ENCODE results near the gene FOXL2NB. TPM values are rescaled to one million over a fixed set of nuclear protein-coding genes. Genes with fewer than 3 reads are reported as not detected.

Gene FOXL2NB
- total RNA-seq, 4 donors from 2014 or later, result 1.3 to 22.7 (median 12.2) TPM

DNA sequence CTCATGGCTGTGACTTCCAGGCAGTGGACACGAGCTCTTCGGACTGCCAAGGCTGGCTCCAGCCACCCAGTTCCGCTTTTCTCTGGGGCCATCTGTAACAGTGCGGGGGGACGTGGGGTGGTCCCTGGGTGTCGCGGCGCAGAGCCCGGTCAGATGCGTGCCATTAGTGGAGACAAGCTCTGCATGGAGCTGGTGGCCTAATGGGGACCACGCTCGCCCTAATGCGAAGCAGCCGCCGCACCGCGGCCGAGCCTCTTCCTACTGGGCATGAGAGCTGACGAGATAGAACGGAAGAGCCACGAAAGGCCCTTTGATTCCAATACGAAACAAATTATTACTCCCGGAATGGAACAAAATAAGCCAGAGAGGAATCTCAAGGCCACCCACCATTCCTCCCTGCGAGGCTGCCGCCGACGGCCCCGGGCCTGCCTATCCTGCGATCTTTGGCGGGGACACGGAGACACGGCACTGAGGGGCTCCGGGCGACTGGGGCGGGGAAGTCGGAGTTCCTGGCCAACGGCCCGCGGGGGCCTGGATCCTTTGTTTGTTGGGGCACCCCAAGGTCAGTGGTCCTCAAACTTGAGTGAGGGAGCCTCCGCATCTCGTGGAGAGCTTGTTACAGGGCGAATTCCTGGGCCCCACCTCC is 18.2 kb upstream of the FOXL2NB start:
- no peaks in the 10 kb centered on the region for H3K4me1 ChIP-seq
- H3K4me3 ChIP-seq, result no peak overlapping the region
- no peaks in the 10 kb centered on the region for H3K9me3 ChIP-seq
- no peak for DNase-seq
- TF ChIP-seq CTCF (IDR thresholded peaks at IDR 0.05) (no peak), POLR2A (IDR thresholded peaks at IDR 0.05) (no peak)
- no peaks in the 10 kb centered on the region for H3K36me3 ChIP-seq
- intact Hi-C loops (cut with DNase I; ENCODE audit: low total_unique reads), result no loop called here
- H3K27me3 ChIP-seq, result no peaks in the 10 kb centered on the region
- no peak overlapping the region for H3K27ac ChIP-seq

DNA sequence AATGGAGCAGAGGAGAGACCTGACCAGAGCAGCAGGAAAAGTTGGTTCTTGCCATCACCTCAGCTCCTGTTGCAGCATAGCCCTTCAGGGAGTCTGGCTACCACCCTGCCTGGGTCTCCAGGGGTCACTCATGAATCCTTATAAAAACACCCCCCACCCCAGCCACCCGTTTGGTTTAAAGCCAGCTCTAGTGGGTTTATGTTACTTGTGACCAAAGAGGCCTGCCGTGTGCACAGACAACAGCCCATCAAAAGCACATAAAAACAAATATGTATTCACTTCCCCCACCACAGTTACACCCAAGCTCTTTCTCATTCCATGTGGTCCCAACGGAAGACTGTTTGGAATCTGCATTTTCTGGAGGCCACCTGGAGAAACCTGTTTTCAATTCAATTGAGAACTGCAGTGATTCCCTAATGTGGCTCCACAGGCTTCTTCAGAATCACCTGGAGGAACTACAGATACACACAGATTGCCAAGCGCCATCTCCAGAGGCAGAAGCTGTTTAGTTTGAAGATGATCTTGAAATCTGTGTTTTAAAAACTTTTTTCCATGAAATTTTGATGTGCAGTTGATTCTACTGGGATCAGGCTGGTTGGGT is 13.8 kb upstream of the FOXL2NB start:
- Histone ChIP-seq H3K4me1 (no peaks in the 10 kb centered on the region), H3K4me3 (no peak overlapping the region), H3K9me3 (no peaks in the 10 kb centered on the region), H3K27ac (no peak overlapping the region), H3K27me3 (no peaks in the 10 kb centered on the region), H3K36me3 (no peaks in the 10 kb centered on the region)
- intact Hi-C loops (cut with DNase I; ENCODE audit: low total_unique reads), result no loop called here
- no peak for DNase-seq
- TF ChIP-seq CTCF (IDR thresholded peaks at IDR 0.05), result no peak
- no peak for TF ChIP-seq POLR2A (IDR thresholded peaks at IDR 0.05)

GRCh38 chr3:138933981-138934691 is 12.9 kb upstream of the FOXL2NB start:
- intact Hi-C loops (cut with DNase I; ENCODE audit: low total_unique reads), result no loop called here

DNA sequence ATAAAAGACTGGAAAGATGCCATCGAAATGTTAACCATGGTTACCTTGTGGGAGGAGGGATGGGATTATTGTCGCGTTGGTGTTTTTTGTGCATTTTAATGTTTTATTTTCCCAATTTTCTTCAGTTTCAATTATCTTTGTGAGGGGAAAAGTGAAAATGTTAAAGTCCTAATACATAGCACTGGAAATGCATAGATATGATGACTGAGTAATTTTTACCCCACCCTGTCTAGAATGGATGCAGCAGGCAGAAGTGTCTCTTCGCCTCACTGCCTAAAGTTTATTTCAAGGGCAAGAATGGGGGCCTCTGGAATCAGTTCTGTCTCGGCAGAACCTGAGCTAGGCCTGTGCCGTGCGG is 11.5 kb upstream of the FOXL2NB start:
- peak overlapping the region in 1 of 2 donors; percentile 5 for H3K4me3 ChIP-seq
- H3K4me1 ChIP-seq, result no peaks in the 10 kb centered on the region
- no peak for TF ChIP-seq CTCF (IDR thresholded peaks at IDR 0.05)
- TF ChIP-seq POLR2A (IDR thresholded peaks at IDR 0.05), result no peak
- H3K36me3 ChIP-seq, result no peaks in the 10 kb centered on the region
- intact Hi-C loops (cut with DNase I; ENCODE audit: low total_unique reads), result no loop called here
- H3K27ac ChIP-seq, result no peak overlapping the region
- no peak for DNase-seq
- H3K9me3 ChIP-seq, result no peaks in the 10 kb centered on the region
- H3K27me3 ChIP-seq, result peaks cover 0 to 16% of the 10 kb centered on the region in 2 donors

More at GRCh38 chr3:138933981-138934691, 12.9 kb upstream of the FOXL2NB start:
- H3K36me3 ChIP-seq, result no peaks in the 10 kb centered on the region
- TF ChIP-seq CTCF (IDR thresholded peaks at IDR 0.05), result no peak
- H3K9me3 ChIP-seq, result no peaks in the 10 kb centered on the region
- no peak overlapping the region for H3K27ac ChIP-seq
- peaks cover 0 to 6% of the 10 kb centered on the region in 2 donors for H3K27me3 ChIP-seq
- no peak for DNase-seq
- H3K4me1 ChIP-seq, result no peaks in the 10 kb centered on the region
- H3K4me3 ChIP-seq, result no peak overlapping the region

All from uterus (tissue), 4 donors.